OCI-LY3 (cell line): Measurements from ENCODE around the gene SMIM7.

Experiments
- EZH2phosphoT487 ChIP-seq: fragments of 200-600 bp; shearing (Covaris generic); IDR thresholded peaks from 2 replicates; pipeline ENCODE4 v1.6.1; 2018; ENCODE audit warnings: antibody characterized with exemption, mixed run types, low read depth
- TF ChIP-seq, protein P1 (sequence below): fragments of 200-600, 300-600 bp; sonication (generic); IDR thresholded peaks from 2 replicates; pipeline ENCODE4 v1.5.1; 2014; ENCODE audit warnings: antibody characterized with exemption, low read length, low read depth

DNA sequence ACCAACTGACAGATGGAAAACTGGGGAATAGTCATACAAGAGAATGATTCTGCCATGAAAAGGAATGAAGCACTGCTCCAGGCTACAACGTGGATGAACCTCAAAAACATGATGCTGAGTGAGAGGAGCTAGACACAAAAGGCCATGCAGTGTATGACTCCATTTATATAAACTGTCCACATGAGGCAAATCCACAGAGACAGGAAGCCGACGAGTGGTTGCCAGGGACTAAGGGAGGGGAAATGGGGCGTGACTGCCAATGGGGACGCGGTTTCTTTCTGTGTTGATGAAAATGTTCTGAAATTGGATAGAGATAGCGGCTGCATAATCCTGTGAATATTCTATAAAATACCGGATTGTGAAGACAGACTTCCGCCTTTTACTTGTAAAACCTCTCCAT is 10.2 kb downstream of the SMIM7 start:
- TF ChIP-seq, protein P1, sequence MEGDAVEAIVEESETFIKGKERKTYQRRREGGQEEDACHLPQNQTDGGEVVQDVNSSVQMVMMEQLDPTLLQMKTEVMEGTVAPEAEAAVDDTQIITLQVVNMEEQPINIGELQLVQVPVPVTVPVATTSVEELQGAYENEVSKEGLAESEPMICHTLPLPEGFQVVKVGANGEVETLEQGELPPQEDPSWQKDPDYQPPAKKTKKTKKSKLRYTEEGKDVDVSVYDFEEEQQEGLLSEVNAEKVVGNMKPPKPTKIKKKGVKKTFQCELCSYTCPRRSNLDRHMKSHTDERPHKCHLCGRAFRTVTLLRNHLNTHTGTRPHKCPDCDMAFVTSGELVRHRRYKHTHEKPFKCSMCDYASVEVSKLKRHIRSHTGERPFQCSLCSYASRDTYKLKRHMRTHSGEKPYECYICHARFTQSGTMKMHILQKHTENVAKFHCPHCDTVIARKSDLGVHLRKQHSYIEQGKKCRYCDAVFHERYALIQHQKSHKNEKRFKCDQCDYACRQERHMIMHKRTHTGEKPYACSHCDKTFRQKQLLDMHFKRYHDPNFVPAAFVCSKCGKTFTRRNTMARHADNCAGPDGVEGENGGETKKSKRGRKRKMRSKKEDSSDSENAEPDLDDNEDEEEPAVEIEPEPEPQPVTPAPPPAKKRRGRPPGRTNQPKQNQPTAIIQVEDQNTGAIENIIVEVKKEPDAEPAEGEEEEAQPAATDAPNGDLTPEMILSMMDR: no peak
- no peak for TF ChIP-seq EZH2phosphoT487
